ENCODE data around the gene CPN2. TPM values are rescaled to one million over a fixed set of nuclear protein-coding genes. Genes with fewer than 3 reads are reported as not detected.

The CPN2 gene
- total RNA-seq, 2 donors from 2014 or later: 0.15 TPM; not detected in 1

DNA sequence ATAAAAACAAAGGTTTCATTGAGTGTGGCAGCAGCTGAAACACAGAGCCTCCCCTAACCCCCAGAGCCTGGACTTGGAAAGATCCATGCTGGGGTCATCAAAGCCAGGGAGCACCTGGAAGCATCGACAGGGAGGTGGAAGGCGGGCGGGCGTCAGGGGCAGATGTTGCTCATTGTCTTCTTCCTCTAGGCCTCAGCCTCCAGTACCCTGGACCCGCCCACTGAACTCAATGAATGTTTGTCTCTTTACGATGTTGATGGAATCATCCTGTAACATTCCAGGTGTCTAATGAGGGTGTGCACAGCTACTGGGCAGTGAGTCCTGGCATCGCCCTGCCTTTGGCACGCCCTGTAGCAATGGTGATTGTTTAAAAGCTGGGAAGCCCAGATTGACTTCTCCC lies 38.1 kb upstream of the CPN2 start:
- Histone ChIP-seq H3K27me3 (no peaks in the 10 kb centered on the region), H3K4me3 (no peak overlapping the region), H3K9ac (ENCODE audit: low read depth in 2 of 2, low read length in 2 of 2) (no peak overlapping the region), H3K27ac (no peak overlapping the region), H3K36me3 (no peaks in the 10 kb centered on the region), H3K4me1 (no peaks in the 10 kb centered on the region), H3K9me3 (no peaks in the 10 kb centered on the region)
- DNase-seq: no peak
- intact Hi-C loops (cut with DNase I): no loop called here
- TF ChIP-seq, protein P1, sequence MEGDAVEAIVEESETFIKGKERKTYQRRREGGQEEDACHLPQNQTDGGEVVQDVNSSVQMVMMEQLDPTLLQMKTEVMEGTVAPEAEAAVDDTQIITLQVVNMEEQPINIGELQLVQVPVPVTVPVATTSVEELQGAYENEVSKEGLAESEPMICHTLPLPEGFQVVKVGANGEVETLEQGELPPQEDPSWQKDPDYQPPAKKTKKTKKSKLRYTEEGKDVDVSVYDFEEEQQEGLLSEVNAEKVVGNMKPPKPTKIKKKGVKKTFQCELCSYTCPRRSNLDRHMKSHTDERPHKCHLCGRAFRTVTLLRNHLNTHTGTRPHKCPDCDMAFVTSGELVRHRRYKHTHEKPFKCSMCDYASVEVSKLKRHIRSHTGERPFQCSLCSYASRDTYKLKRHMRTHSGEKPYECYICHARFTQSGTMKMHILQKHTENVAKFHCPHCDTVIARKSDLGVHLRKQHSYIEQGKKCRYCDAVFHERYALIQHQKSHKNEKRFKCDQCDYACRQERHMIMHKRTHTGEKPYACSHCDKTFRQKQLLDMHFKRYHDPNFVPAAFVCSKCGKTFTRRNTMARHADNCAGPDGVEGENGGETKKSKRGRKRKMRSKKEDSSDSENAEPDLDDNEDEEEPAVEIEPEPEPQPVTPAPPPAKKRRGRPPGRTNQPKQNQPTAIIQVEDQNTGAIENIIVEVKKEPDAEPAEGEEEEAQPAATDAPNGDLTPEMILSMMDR (IDR thresholded peaks at IDR 0.05): no peak

DNA sequence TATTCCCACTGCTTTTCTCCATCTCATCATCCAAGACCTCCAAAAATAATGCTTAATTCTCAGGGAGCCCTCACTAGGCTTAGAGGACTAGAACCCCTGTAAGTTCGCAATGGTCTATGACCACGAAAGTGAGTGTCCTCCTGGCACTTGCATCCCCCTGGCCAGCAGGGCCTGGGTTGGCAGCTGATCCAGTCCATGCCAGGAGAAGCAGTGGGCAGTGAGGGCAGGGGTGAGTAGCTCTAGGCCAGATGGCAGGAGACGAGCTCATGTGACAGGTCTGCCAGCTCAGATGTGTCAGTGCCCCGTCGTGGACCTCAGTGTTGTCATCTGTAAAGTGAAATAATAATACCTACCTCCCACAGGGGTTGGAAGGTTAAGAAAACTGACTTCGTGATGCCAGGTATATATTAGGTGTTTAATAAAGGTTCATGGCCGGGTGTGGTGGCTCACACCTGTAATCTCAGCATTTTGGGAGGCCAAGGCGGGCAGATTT lies 36.8 kb upstream of the CPN2 start:
- no peak for DNase-seq
- H3K4me1 ChIP-seq: no peaks in the 10 kb centered on the region
- intact Hi-C loops (cut with DNase I): no loop called here
- H3K9me3 ChIP-seq: no peaks in the 10 kb centered on the region
- no peaks in the 10 kb centered on the region for H3K27me3 ChIP-seq
- TF ChIP-seq, protein P1 (IDR thresholded peaks at IDR 0.05): no peak
- no peak overlapping the region for H3K9ac ChIP-seq (ENCODE audit: low read depth in 2 of 2, low read length in 2 of 2)
- no peak overlapping the region for H3K4me3 ChIP-seq
- H3K36me3 ChIP-seq: no peaks in the 10 kb centered on the region
- H3K27ac ChIP-seq: no peak overlapping the region

DNA sequence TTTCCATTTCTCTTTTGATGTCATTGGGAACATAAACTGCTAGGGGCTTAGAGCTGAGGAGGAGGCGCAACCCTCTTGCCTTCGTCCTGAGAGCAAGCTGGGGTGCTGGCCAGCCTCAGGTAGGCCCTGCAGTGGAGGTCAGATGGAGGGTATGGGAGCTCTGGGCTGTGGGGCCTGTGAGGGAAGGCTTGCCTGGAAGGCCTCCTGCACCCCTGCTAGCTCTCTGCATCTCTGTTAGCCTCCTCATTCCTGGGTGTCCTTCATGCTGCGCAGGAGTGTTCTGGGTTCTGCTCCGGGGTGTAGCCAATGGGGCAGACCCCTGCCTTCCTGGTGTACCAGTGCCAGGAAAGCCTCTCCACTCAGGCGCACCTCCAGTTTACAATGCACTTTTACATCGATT lies 36.1 kb upstream of the CPN2 start:
- Histone ChIP-seq H3K27me3 (no peaks in the 10 kb centered on the region), H3K4me1 (no peaks in the 10 kb centered on the region), H3K9me3 (no peaks in the 10 kb centered on the region), H3K9ac (ENCODE audit: low read depth in 2 of 2, low read length in 2 of 2) (no peak overlapping the region), H3K27ac (no peak overlapping the region), H3K36me3 (no peaks in the 10 kb centered on the region), H3K4me3 (no peak overlapping the region)
- TF ChIP-seq, protein P1 (IDR thresholded peaks at IDR 0.05): no peak
- no peak for DNase-seq
- intact Hi-C loops (cut with DNase I): no loop called here

DNA sequence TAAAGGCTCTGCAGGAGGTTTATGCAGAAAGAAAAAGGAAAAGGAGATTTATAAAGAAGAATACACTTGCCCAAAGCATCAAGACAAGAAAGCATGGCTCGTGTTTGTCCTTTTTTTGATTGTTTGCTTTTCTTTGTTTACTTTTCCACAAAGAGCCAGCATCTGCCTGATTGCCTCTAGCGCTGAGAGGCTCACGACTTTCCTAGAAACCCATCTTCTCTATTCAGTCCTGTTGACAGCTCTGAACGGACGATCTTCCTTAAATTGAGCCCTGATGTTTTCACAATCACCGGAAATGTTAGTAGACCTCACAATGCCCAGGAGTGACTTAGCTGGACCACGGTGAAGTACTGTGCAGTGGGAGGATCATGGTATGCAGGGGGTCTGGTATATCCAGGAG lies 35.5 kb upstream of the CPN2 start:
- intact Hi-C loops (cut with DNase I): no loop called here
- TF ChIP-seq, protein P1 (IDR thresholded peaks at IDR 0.05): no peak
- no peaks in the 10 kb centered on the region for H3K9me3 ChIP-seq

DNA sequence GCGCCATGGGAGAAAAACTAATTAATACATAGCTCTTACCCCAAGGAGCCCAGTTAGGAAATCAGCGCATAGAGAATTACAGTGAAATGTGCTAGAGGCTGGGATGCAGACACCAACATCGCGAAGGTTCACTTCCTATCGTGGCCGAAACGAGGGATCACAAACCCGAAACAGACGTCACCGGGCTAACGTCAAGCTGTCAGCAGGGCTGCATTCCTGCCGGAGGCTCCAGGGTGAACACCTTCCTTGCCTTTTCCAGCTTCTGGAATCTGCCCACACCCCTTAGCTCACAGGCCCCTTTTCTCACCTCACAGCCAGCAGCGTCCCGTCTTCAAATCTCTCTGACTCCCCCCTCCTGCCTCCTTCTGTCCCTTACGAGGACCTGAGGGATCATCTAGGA lies 34.9 kb upstream of the CPN2 start:
- TF ChIP-seq, protein P1 (IDR thresholded peaks at IDR 0.05): no peak
- H3K36me3 ChIP-seq: no peaks in the 10 kb centered on the region
- no peak for DNase-seq
- H3K27me3 ChIP-seq: no peaks in the 10 kb centered on the region
- H3K4me1 ChIP-seq: no peaks in the 10 kb centered on the region
- no peak overlapping the region for H3K9ac ChIP-seq (ENCODE audit: low read depth in 2 of 2, low read length in 2 of 2)
- H3K27ac ChIP-seq: no peak overlapping the region
- no peak overlapping the region for H3K4me3 ChIP-seq
- no peaks in the 10 kb centered on the region for H3K9me3 ChIP-seq
- intact Hi-C loops (cut with DNase I): no loop called here

More for the DNA sequence above, 35.5 kb upstream of the CPN2 start:
- Histone ChIP-seq H3K27ac (no peak overlapping the region), H3K4me3 (no peak overlapping the region), H3K9ac (ENCODE audit: low read depth in 2 of 2, low read length in 2 of 2) (no peak overlapping the region), H3K27me3 (no peaks in the 10 kb centered on the region), H3K36me3 (no peaks in the 10 kb centered on the region), H3K4me1 (no peaks in the 10 kb centered on the region)
- no peak for DNase-seq

Data from colonic mucosa (tissue), 4 donors.